GM18951 (cell line): ENCODE results near the gene ATG2A.

Experiments
- POLR2A ChIP-seq: IDR thresholded peaks from 4 replicates; pipeline ENCODE4 v1.6.1; 2011; ENCODE audit warnings: mild to moderate bottlenecking; ENCODE audit not compliant: insufficient read length, insufficient read depth; ENCODE audit errors: extremely low read depth
- in situ Hi-C: fragments of 300-500 bp; cut with MboI; formaldehyde crosslinking; loops from one replicate; pipeline ENCODE4 v1.12.0; 2022; ENCODE audit warnings: low sequenced_read_pairs, mixed read lengths, inconsistent platforms; ENCODE audit not compliant: unreplicated experiment

Gene ATG2A

GRCh38 chr11:64891880-64892279 lies 25.1 kb downstream of the ATG2A start:
- no peak for TF ChIP-seq POLR2A
- in situ Hi-C loops = loop anchor here (5.0 kb wide), 1 partner anchor 45 kb away; no protein-coding TSS in a partner anchor

- in situ Hi-C loops = loop anchor here (5.0 kb wide), 1 partner anchor 44 kb away; no protein-coding TSS in a partner anchor
- TF ChIP-seq POLR2A = no peak
Observed at GRCh38 chr11:64891215-64891848, 25.7 kb downstream of the ATG2A start.

DNA sequence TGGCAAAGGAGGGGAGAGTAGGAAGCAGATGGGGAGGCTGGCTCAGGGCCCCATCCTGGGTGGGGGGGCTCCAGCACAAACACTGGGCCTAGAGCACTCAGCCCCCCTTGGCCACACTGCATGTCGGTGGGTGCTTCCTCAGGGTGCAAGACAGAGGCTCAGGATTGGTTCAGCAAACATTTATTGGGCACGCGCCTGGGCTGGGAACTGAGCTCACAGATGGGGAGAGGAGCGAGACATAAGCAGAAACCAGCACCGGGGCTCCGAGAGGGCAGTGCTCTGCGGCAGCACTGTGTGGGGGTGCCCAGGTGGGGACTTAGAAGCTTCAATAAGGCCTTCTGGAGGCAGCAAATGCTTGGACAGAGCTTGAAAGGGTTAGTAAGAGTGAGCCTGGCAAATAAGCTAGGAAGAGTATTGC lies 26.5 kb downstream of the ATG2A start:
- TF ChIP-seq POLR2A = no peak
- in situ Hi-C loops = loop anchor here (5.0 kb wide), 1 partner anchor 43 kb away; no protein-coding TSS in a partner anchor

- no peak for TF ChIP-seq POLR2A
- in situ Hi-C loops = no loop called here
Observed at GRCh38 chr11:64888729-64889511, 28.1 kb downstream of the ATG2A start.

GRCh38 chr11:64888406-64888728 lies 28.6 kb downstream of the ATG2A start:
- no peak for TF ChIP-seq POLR2A
- in situ Hi-C loops = no loop called here

- TF ChIP-seq POLR2A = no peak
- in situ Hi-C loops = no loop called here
Observed at GRCh38 chr11:64887757-64888405, 29.1 kb downstream of the ATG2A start.

- in situ Hi-C loops = no loop called here
- TF ChIP-seq POLR2A = no peak
Observed at GRCh38 chr11:64887234-64887756, 29.7 kb downstream of the ATG2A start.

DNA sequence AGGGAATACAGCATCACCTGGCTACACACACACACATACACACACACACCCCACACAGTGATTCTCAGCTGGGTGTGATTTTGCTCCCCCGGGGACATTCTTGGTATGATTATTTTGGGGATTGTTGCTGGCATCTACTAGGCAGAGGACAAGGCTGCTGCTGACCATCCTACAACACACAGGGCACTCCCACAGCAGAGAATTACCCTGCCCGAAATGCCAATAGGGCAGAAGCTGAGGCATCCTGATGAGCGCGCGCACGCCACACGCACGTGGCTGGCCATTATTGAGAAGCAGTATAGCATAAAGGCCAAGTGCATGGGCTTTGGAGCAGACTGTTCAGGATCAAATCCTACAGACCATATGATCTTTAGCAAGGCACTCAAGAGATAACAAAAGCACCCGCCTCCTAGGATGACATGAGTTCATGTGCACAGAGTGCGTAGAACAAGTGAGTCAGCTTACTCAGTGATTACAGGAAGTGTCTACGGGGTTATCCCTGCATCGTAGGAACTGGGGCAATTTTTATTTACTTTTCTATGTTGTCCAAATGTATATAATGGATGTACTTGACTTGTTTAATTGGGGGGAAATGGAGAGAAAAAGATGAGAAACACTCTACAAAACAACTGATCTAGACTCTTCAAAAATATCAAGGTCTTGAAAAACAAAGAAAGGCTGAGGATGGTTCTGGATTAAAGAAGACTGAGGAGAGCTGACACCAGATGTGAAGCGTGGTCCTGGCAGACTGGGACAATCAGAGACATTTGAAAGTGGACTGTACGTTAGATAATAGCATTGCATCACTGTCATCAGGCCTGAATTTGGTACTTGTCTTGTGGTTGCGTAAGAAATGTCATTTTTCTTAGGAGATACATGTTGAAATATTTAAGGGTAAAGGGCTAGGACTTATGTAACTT lies 31.4 kb downstream of the ATG2A start:
- in situ Hi-C loops = no loop called here
- TF ChIP-seq POLR2A = no peak

GRCh38 chr11:64884019-64884418 lies 33.0 kb downstream of the ATG2A start:
- TF ChIP-seq POLR2A = no peak
- in situ Hi-C loops = no loop called here

- in situ Hi-C loops = no loop called here
Observed at GRCh38 chr11:64883575-64883974, 33.4 kb downstream of the ATG2A start.

DNA sequence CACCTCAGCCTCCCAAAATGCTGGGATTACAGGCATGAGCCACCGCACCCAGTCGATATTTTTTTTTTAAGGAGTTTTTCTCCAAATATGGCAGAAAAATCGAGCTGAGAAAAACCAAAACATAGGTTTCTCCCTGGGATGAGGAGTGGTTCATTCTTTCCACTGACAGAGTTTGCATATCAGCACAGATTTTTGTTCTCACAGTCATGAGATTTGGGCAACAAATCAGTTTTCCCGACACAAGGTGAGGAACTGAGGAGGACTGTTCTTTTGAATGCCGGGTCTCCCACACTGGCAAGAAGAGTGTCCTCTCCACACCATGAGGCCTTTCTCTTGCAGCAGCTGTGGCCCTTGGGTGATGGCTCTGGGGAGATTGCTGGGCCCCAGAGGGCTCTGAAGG lies 34.8 kb downstream of the ATG2A start:
- in situ Hi-C loops = no loop called here
- no peak for TF ChIP-seq POLR2A

More at GRCh38 chr11:64883575-64883974, 33.4 kb downstream of the ATG2A start:
- no peak for TF ChIP-seq POLR2A

GRCh38 chr11:64881476-64881875 lies 35.5 kb downstream of the ATG2A start:
- in situ Hi-C loops = no loop called here
- no peak for TF ChIP-seq POLR2A
